H9 (cell line): ENCODE results near the gene SMC1B. TPM values are rescaled to one million over a fixed set of nuclear protein-coding genes. Genes with fewer than 3 reads are reported as not detected.

ENCODE experiments used
- DNase-seq: peaks from one replicate; pipeline ENCODE4 v3.0.0-alpha.2; 2017
- H2AFZ ChIP-seq: one replicate; pipeline ENCODE4 v1.6.1; 2013; ENCODE audit warnings: mild to moderate bottlenecking, low read length, control low read depth, moderate library complexity
- H2AK5ac ChIP-seq: 2 replicates; pipeline ENCODE4 v1.6.1; 2013; ENCODE audit warnings: low read length, control low read depth, mixed read lengths; ENCODE audit not compliant: insufficient read length
- H2BK120ac ChIP-seq: one replicate; pipeline ENCODE4 v1.6.1; 2013; ENCODE audit warnings: low read depth, mild to moderate bottlenecking, low read length, control low read depth, inconsistent platforms; ENCODE audit not compliant: poor library complexity, severe bottlenecking
- H2BK12ac ChIP-seq: 2 replicates; pipeline ENCODE4 v1.6.1; 2013; ENCODE audit warnings: low read length, control low read depth, mixed read lengths, low read depth; ENCODE audit not compliant: insufficient read length
- H2BK15ac ChIP-seq: 2 replicates; pipeline ENCODE4 v1.6.1; 2013; ENCODE audit warnings: low read depth, low read length, control low read depth
- H2BK20ac ChIP-seq: one replicate; pipeline ENCODE4 v1.6.1; 2013; ENCODE audit warnings: low read depth, mild to moderate bottlenecking, low read length, control low read depth, inconsistent platforms; ENCODE audit not compliant: poor library complexity, severe bottlenecking
- H2BK5ac ChIP-seq: 2 replicates; pipeline ENCODE4 v1.6.1; 2013; ENCODE audit warnings: low read length, control low read depth, mixed read lengths; ENCODE audit not compliant: insufficient read length
- H3K14ac ChIP-seq: 2 replicates; pipeline ENCODE4 v1.6.1; 2013; ENCODE audit warnings: low read length, control low read depth; ENCODE audit not compliant: insufficient read depth
- H3K18ac ChIP-seq: 2 replicates; pipeline ENCODE4 v1.6.1; 2013; ENCODE audit warnings: low read depth, mild to moderate bottlenecking, mixed read lengths, low read length, control low read depth; ENCODE audit not compliant: insufficient read length
- H3K23ac ChIP-seq: 2 replicates; pipeline ENCODE4 v1.6.1; 2013; ENCODE audit warnings: low read length, control low read depth, mixed read lengths, low read depth; ENCODE audit not compliant: insufficient read length
- H3K23me2 ChIP-seq: 2 replicates; pipeline ENCODE4 v1.6.1; 2013; ENCODE audit warnings: low read depth, mild to moderate bottlenecking, mixed read lengths, low read length, control low read depth; ENCODE audit not compliant: insufficient read length, poor library complexity, severe bottlenecking
- H3K27ac ChIP-seq: 2 replicates; pipeline ENCODE4 v1.5.1; 2013; ENCODE audit warnings: low read length, control low read depth, mixed read lengths, low read depth; ENCODE audit not compliant: insufficient read length
- H3K27me3 ChIP-seq: 2 replicates; pipeline ENCODE4 v1.6.1; 2013; ENCODE audit warnings: low read length, control low read depth, inconsistent platforms; ENCODE audit not compliant: insufficient read depth
- H3K4ac ChIP-seq: 2 replicates; pipeline ENCODE4 v1.6.1; 2013; ENCODE audit warnings: low read depth, mild to moderate bottlenecking, control low read depth, inconsistent platforms, low read length, moderate library complexity
- H3K4me1 ChIP-seq: 2 replicates; pipeline ENCODE4 v1.6.1; 2013; ENCODE audit warnings: low read length, control low read depth, inconsistent platforms; ENCODE audit not compliant: insufficient read depth
- H3K4me2 ChIP-seq: 2 replicates; pipeline ENCODE4 v1.6.1; 2013; ENCODE audit warnings: low read length, control low read depth, mixed read lengths; ENCODE audit not compliant: insufficient read length, insufficient read depth
- H3K56ac ChIP-seq: 2 replicates; pipeline ENCODE4 v1.6.1; 2013; ENCODE audit warnings: low read depth, mild to moderate bottlenecking, mixed read lengths, low read length, control low read depth; ENCODE audit not compliant: insufficient read length
- H3K79me1 ChIP-seq: 2 replicates; pipeline ENCODE4 v1.6.1; 2013; ENCODE audit warnings: low read depth, mild to moderate bottlenecking, moderate library complexity, low read length, control low read depth, inconsistent platforms; ENCODE audit not compliant: insufficient read depth, poor library complexity, severe bottlenecking
- H3K79me2 ChIP-seq: 2 replicates; pipeline ENCODE4 v1.6.1; 2013; ENCODE audit warnings: low read length, control low read depth, inconsistent platforms; ENCODE audit not compliant: insufficient read depth
- H3K9ac ChIP-seq: 2 replicates; pipeline ENCODE4 v1.6.1; 2013; ENCODE audit warnings: low read length, control low read depth, mixed read lengths; ENCODE audit not compliant: insufficient read length; ENCODE audit errors: extremely low read depth
- H3K9me3 ChIP-seq: one replicate; pipeline ENCODE4 v1.6.1; 2013; ENCODE audit warnings: low read depth, low read length, inconsistent platforms; ENCODE audit not compliant: control insufficient read depth
- H3T11ph ChIP-seq: one replicate; pipeline ENCODE4 v1.6.1; 2013; ENCODE audit warnings: mild to moderate bottlenecking, low read length, control low read depth, inconsistent platforms
- H4K20me1 ChIP-seq: one replicate; pipeline ENCODE4 v1.6.1; 2013; ENCODE audit not compliant: control insufficient read depth, insufficient read length, insufficient read depth
- H4K5ac ChIP-seq: 2 replicates; pipeline ENCODE4 v1.6.1; 2013; ENCODE audit warnings: low read depth, mild to moderate bottlenecking, mixed read lengths, low read length, control low read depth; ENCODE audit not compliant: insufficient read length
- H4K8ac ChIP-seq: replicated peaks from 2 replicates; pipeline ENCODE4 v1.6.1; 2013; ENCODE audit warnings: low read length, control low read depth, mixed read lengths, low read depth; ENCODE audit not compliant: insufficient read length
- H4K91ac ChIP-seq: 2 replicates; pipeline ENCODE4 v1.6.1; 2013; ENCODE audit warnings: low read depth, mild to moderate bottlenecking, moderate library complexity, mixed read lengths, low read length, control low read depth; ENCODE audit not compliant: insufficient read length
- H3K27ac Mint-ChIP-seq, 3 experiments: 2 replicates in 2 of 3; 3 replicates in 1 of 3; pipeline ENCODE4 v1.8.0; 2020 to 2021; ENCODE audit warnings: mixed read lengths in 3 of 3, mild to moderate bottlenecking in 1 of 3, moderate library complexity in 1 of 3
- H3K27me3 Mint-ChIP-seq: 2 replicates; pipeline ENCODE4 v1.8.0; 2021; ENCODE audit warnings: low read depth, mild to moderate bottlenecking, moderate library complexity, mixed read lengths
- H3K36me3 Mint-ChIP-seq, 3 experiments: 2 replicates in 2 of 3; 3 replicates in 1 of 3; pipeline ENCODE4 v1.8.0; 2020 to 2021; ENCODE audit warnings: low read depth in 3 of 3, mixed read lengths in 3 of 3; ENCODE audit not compliant: insufficient read depth in 1 of 3
- H3K4me1 Mint-ChIP-seq, 2 experiments: 2 replicates each; pipeline ENCODE4 v1.8.0; 2020; ENCODE audit warnings: mixed read lengths in 2 of 2
- H3K4me3 Mint-ChIP-seq, 2 experiments: 2 replicates in 1 of 2; 3 replicates in 1 of 2; pipeline ENCODE4 v1.8.0; 2020 to 2021; ENCODE audit warnings: mild to moderate bottlenecking in 2 of 2, mixed read lengths in 2 of 2, moderate library complexity in 1 of 2
- H3K9me3 Mint-ChIP-seq, 2 experiments: 2 replicates in 1 of 2; 3 replicates in 1 of 2; pipeline ENCODE4 v1.8.0; 2020; ENCODE audit warnings: mild to moderate bottlenecking in 2 of 2, mixed read lengths in 2 of 2, moderate library complexity in 1 of 2
- CTCF ChIP-seq: fragments of 200-600 bp; sonication (generic); conservative IDR thresholded peaks from 3 replicates; pipeline ENCODE4 v1.8.0; 2021; ENCODE audit warnings: antibody characterized with exemption, mild to moderate bottlenecking
- WGBS: extraction: QIAGEN DNeasy Blood & Tissue Kit; methylation state at CpG from one replicate; pipeline ENCODE4 v1.1.7; 2013; ENCODE audit warnings: missing lambda C conversion rate, low lambda C conversion rate, mixed read lengths; ENCODE audit not compliant: insufficient read length; ENCODE audit errors: extremely low coverage; 5-methylcytosine and 5-hydroxymethylcytosine counted together
- total RNA-seq: library from RNA; stranded (reverse); gene quantifications from 2 replicates; pipeline ENCODE4 v1.2.1, GENCODE V29; 2021

SMC1B gene
- total RNA-seq, 1 experiment from 2014 or later = not detected

- Histone ChIP-seq H2BK120ac (no peak overlapping the region), H4K8ac (no peak overlapping the region)
These were observed 15.2 kb downstream of the SMC1B start for GRCh38 chr22:45398214-45398613.

More at GRCh38 chr22:45398214-45398613, 15.2 kb downstream of the SMC1B start:
- no peak overlapping the region for H2BK20ac ChIP-seq
- no peak overlapping the region for H3K18ac ChIP-seq
- no peak overlapping the region for H2BK5ac ChIP-seq
- H2BK15ac ChIP-seq = no peak overlapping the region
- H3K27ac ChIP-seq = no peak overlapping the region
- no peak overlapping the region for H2AFZ ChIP-seq
- WGBS = no CpG with 5 or more reads among the region's 13 CpGs
- H3K79me2 ChIP-seq = no peaks in the 10 kb centered on the region
- H3K4ac ChIP-seq = no peak overlapping the region
- no peaks in the 10 kb centered on the region for H3K4me1 ChIP-seq
- H3K9me3 ChIP-seq = no peaks in the 10 kb centered on the region
- Mint-ChIP-seq H3K4me3 (no peak overlapping the region), H3K27me3 (no peaks in the 10 kb centered on the region; the same call in none of the 2 replicates), H3K36me3 (no peaks in the 10 kb centered on the region), H3K27ac (no peak overlapping the region), H3K4me1 (peaks cover 2 to 10% of the 10 kb centered on the region in 2 experiments), H3K9me3 (no peaks in the 10 kb centered on the region)
- H3K56ac ChIP-seq = no peak overlapping the region
- H3K9ac ChIP-seq = no peak overlapping the region
- no peaks in the 10 kb centered on the region for H3K23me2 ChIP-seq
- no peaks in the 10 kb centered on the region for H3K79me1 ChIP-seq
- no peak overlapping the region for H2BK12ac ChIP-seq
- no peaks in the 10 kb centered on the region for H4K20me1 ChIP-seq
- H4K5ac ChIP-seq = no peak overlapping the region
- H3K23ac ChIP-seq = no peak overlapping the region
- H3K4me2 ChIP-seq = no peak overlapping the region
- TF ChIP-seq CTCF = no peak
- no peak overlapping the region for H4K91ac ChIP-seq
- H2AK5ac ChIP-seq = no peak overlapping the region
- no peaks in the 10 kb centered on the region for H3K27me3 ChIP-seq
- no peak overlapping the region; the same call in 1 of the 2 replicates for H3K14ac ChIP-seq
- no peak for DNase-seq
- H3T11ph ChIP-seq = no peak overlapping the region
